OCI-LY7 (cell line): ENCODE data around the gene TMEM181. TPM values are rescaled to one million over a fixed set of nuclear protein-coding genes. Genes with fewer than 3 reads are reported as not detected.

Experiments used
- BruUV-seq: library from RNA; stranded (reverse); fragments of 400-500 nt; replicated peaks from 2 replicates; lab custom pipeline; 2021; lab: Mats Ljungman, UMichigan
- CTCF ChIA-PET: fragments of 300-600 bp; sonication (Branson Sonifier 250); formaldehyde crosslinking; loops from one replicate; lab custom pipeline; 2022; ENCODE audit warnings: antibody characterized with exemption; ENCODE audit not compliant: unreplicated experiment; lab: Charles Lee
- POLR2A ChIA-PET: fragments of 300-600 bp; sonication (Branson Sonifier 250); formaldehyde crosslinking; loops from one replicate; lab custom pipeline; 2022; ENCODE audit warnings: antibody characterized with exemption; lab: Charles Lee
- DNase-seq: peaks from one replicate; pipeline ENCODE4 v3.0.0-alpha.2; 2015; ENCODE audit warnings: low spot score
- H2AFZ ChIP-seq: fragments of 200-600 bp; sonication (generic), shearing (Covaris generic); 2 replicates; pipeline ENCODE4 v1.6.1; 2014; ENCODE audit warnings: mild to moderate bottlenecking, antibody characterized with exemption, low read length, moderate library complexity
- H3K27ac ChIP-seq: fragments of 200-600 bp; sonication (generic); 2 replicates; pipeline ENCODE4 v1.5.1; 2014; ENCODE audit warnings: mixed run types, low read depth, mild to moderate bottlenecking, moderate library complexity, low read length, inconsistent platforms; ENCODE audit not compliant: poor library complexity, severe bottlenecking
- H3K36me3 ChIP-seq: fragments of 200-600 bp; sonication (generic); 2 replicates; pipeline ENCODE4 v1.6.1; 2014; ENCODE audit warnings: mild to moderate bottlenecking, antibody characterized with exemption, low read length, moderate library complexity, mixed read lengths; ENCODE audit not compliant: insufficient read depth
- H3K4me1 ChIP-seq: fragments of 200-600 bp; sonication (generic); 2 replicates; pipeline ENCODE4 v1.5.1; 2014; ENCODE audit warnings: mild to moderate bottlenecking, low read length; ENCODE audit not compliant: insufficient read depth, poor library complexity, severe bottlenecking
- H3K4me2 ChIP-seq: fragments of 200-600 bp; sonication (generic); 2 replicates; pipeline ENCODE4 v1.6.1; 2014; ENCODE audit warnings: mild to moderate bottlenecking, low read length
- H3K4me3 ChIP-seq: fragments of 200-600 bp; sonication (generic); 2 replicates; pipeline ENCODE4 v1.5.1; 2014; ENCODE audit warnings: mild to moderate bottlenecking, low read depth, low read length; ENCODE audit not compliant: poor library complexity, severe bottlenecking
- H3K79me2 ChIP-seq: fragments of 200-600 bp; sonication (generic); 2 replicates; pipeline ENCODE4 v1.6.1; 2016; ENCODE audit warnings: low read depth, mild to moderate bottlenecking, low read length, moderate library complexity, mixed read lengths; ENCODE audit not compliant: insufficient read depth
- H3K9me2 ChIP-seq: fragments of 200-600 bp; sonication (generic); 2 replicates; pipeline ENCODE4 v1.6.1; 2016; ENCODE audit warnings: mild to moderate bottlenecking, low read length, mixed read lengths; ENCODE audit not compliant: insufficient read depth
- H3K9me3 ChIP-seq: fragments of 200-600 bp; sonication (generic); 2 replicates; pipeline ENCODE4 v1.6.1; 2014; ENCODE audit warnings: mild to moderate bottlenecking, mixed run types, low read length, mixed read lengths
- H4K20me1 ChIP-seq: fragments of 200-600 bp; sonication (generic); 2 replicates; pipeline ENCODE4 v1.6.1; 2014; ENCODE audit warnings: mild to moderate bottlenecking, antibody characterized with exemption, low read length, moderate library complexity, mixed read lengths; ENCODE audit not compliant: insufficient read depth
- EZH2phosphoT487 ChIP-seq: fragments of 200-600 bp; sonication (generic); IDR thresholded peaks from 2 replicates; pipeline ENCODE4 v1.6.1; 2018; ENCODE audit warnings: low read depth, borderline replicate concordance, mild to moderate bottlenecking, mixed run types, antibody characterized with exemption, low read length, moderate library complexity, mixed read lengths
- intact Hi-C: fragments of 100-400 bp; cut with micrococcal nuclease; formaldehyde crosslinking; loops from one replicate; pipeline ENCODE4 v1.10.0; 2022; ENCODE audit not compliant: unreplicated experiment
- total RNA-seq, 2 experiments: library from RNA; depleted of rRNA in 1 of 2; stranded (reverse); fragments of >200 nt in 1 of 2; shearing (Covaris generic) in 1 of 2; gene quantifications; 2 replicates each; pipeline ENCODE4 v1.2.3, GENCODE V29; 2014 to 2022
- TF ChIP-seq, protein P1 (sequence below): fragments of 200-600 bp; sonication (generic); conservative IDR thresholded peaks from 2 replicates; pipeline ENCODE4 v1.5.1; 2014; ENCODE audit warnings: mild to moderate bottlenecking, antibody characterized with exemption, low read length, moderate library complexity, mixed read lengths

TMEM181 gene
- total RNA-seq, 2 experiments from 2014 or later: 8.0 to 12.5 TPM

DNA sequence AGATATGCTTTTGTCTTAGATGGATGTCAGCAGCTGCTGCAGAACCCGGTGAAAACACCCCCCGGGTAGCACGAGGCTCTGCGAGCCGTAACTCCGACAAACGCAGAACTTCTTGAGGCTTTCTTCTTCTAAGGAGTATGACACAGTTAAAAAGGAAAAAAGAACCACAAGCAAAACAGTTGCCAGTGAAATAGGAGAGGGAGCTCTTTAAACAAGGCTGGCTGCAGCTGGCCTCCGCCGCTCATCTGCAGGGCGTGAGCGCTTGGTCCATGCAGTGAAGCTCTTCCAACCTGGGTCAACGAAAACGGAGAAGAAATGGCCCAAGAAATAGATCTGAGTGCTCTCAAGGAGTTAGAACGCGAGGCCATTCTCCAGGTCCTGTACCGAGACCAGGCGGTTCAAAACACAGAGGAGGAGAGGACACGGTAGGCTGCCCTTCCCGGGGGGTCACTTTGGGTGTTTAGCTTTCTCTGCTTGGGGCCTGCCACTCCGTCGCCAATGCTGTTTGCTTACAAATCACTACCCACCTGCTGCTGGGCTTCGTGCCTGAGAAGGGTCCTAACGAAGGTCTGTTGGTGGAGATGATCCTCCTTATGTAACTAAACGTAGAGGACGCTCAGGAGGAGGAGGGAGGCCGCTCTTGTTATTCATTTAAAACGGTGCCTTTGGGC lies 103.2 kb downstream of the TMEM181 start:
- no peaks in the 10 kb centered on the region for H3K4me1 ChIP-seq
- H3K36me3 ChIP-seq: no peaks in the 10 kb centered on the region
- no peak overlapping the region for H3K27ac ChIP-seq
- H2AFZ ChIP-seq: no peak overlapping the region
- H3K9me2 ChIP-seq: no peaks in the 10 kb centered on the region
- H3K9me3 ChIP-seq: no peaks in the 10 kb centered on the region
- no peak overlapping the region for H3K4me3 ChIP-seq
- H3K4me2 ChIP-seq: no peak overlapping the region
- no peaks in the 10 kb centered on the region for H4K20me1 ChIP-seq
- no TSS peak for BruUV-seq
- no peaks in the 10 kb centered on the region for H3K79me2 ChIP-seq
- DNase-seq: no peak
- ChIA-PET POLR2A (no interaction called here), CTCF (no interaction called here)
- intact Hi-C loops: no loop called here
- TF ChIP-seq, protein P1, sequence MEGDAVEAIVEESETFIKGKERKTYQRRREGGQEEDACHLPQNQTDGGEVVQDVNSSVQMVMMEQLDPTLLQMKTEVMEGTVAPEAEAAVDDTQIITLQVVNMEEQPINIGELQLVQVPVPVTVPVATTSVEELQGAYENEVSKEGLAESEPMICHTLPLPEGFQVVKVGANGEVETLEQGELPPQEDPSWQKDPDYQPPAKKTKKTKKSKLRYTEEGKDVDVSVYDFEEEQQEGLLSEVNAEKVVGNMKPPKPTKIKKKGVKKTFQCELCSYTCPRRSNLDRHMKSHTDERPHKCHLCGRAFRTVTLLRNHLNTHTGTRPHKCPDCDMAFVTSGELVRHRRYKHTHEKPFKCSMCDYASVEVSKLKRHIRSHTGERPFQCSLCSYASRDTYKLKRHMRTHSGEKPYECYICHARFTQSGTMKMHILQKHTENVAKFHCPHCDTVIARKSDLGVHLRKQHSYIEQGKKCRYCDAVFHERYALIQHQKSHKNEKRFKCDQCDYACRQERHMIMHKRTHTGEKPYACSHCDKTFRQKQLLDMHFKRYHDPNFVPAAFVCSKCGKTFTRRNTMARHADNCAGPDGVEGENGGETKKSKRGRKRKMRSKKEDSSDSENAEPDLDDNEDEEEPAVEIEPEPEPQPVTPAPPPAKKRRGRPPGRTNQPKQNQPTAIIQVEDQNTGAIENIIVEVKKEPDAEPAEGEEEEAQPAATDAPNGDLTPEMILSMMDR: no peak
- TF ChIP-seq EZH2phosphoT487: no peak

DNA sequence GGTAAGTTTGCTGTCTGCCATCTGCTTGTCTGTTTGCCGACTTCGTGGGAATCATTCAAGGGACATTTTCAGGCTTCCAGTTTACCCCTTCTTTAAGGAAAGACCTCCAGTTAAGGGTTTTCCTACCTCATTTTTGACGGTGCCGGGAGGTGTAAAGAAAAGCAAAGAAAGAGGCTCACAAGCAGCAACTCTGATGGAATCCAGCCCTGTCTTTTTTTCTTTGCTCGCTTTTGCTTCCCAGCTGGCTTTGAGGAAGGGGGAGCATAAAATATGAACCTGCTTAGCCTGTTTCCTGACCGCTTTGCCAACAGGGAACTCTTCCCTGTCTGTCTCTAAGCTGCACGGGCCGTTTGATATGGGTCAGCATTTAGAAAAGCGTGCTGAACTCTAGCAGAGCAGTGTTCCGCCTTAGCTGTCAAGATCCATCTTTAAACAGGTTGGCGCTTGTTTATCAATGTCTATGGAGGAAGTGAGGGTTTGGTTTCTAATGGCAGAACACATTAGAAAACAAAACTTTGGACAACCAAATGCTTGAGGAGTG lies 103.8 kb downstream of the TMEM181 start:
- no peaks in the 10 kb centered on the region for H3K9me3 ChIP-seq
- no peak for DNase-seq
- H4K20me1 ChIP-seq: no peaks in the 10 kb centered on the region
- no peak overlapping the region for H3K4me3 ChIP-seq
- no peaks in the 10 kb centered on the region for H3K9me2 ChIP-seq
- no peak overlapping the region for H3K27ac ChIP-seq
- ChIA-PET POLR2A (no interaction called here), CTCF (no interaction called here)
- TF ChIP-seq, protein P1: no peak
- TF ChIP-seq EZH2phosphoT487: no peak
- no peak overlapping the region for H2AFZ ChIP-seq
- intact Hi-C loops: no loop called here
- H3K36me3 ChIP-seq: no peaks in the 10 kb centered on the region
- H3K79me2 ChIP-seq: no peaks in the 10 kb centered on the region
- H3K4me1 ChIP-seq: no peaks in the 10 kb centered on the region
- H3K4me2 ChIP-seq: no peak overlapping the region
- no TSS peak for BruUV-seq

- H4K20me1 ChIP-seq: no peaks in the 10 kb centered on the region
- ChIA-PET POLR2A (no interaction called here), CTCF (no interaction called here)
- no TSS peak for BruUV-seq
- H3K4me1 ChIP-seq: no peaks in the 10 kb centered on the region
- no peak overlapping the region for H3K4me2 ChIP-seq
- H3K79me2 ChIP-seq: no peaks in the 10 kb centered on the region
- no peak overlapping the region for H3K27ac ChIP-seq
- H3K4me3 ChIP-seq: no peak overlapping the region
- no peaks in the 10 kb centered on the region for H3K9me3 ChIP-seq
- no peaks in the 10 kb centered on the region for H3K36me3 ChIP-seq
- no peak for DNase-seq
- intact Hi-C loops: no loop called here
- H3K9me2 ChIP-seq: no peaks in the 10 kb centered on the region
- TF ChIP-seq EZH2phosphoT487: no peak
- TF ChIP-seq, protein P1: no peak
- H2AFZ ChIP-seq: no peak overlapping the region
These were observed 105.4 kb downstream of the TMEM181 start for GRCh38 chr6:158665332-158665731.
